OCI-LY1 (cell line): ENCODE measurements around the gene CLSTN2.

Experiments
- H2AFZ ChIP-seq: fragments of 200-600 bp; sonication (generic), shearing (Covaris generic); 2 replicates; pipeline ENCODE4 v1.6.0; 2014; ENCODE audit warnings: antibody characterized with exemption, mild to moderate bottlenecking, low read length
- H3F3A ChIP-seq: fragments of 200-600 bp; sonication (generic), shearing (Covaris generic); 2 replicates; pipeline ENCODE4 v1.6.0; 2014; ENCODE audit warnings: mild to moderate bottlenecking, antibody characterized with exemption, low read length, moderate library complexity; ENCODE audit not compliant: insufficient read depth
- H3K27ac ChIP-seq: fragments of 200-600 bp; sonication (generic); 2 replicates; pipeline ENCODE4 v1.5.1; 2014; ENCODE audit warnings: low read length, mixed run types, mild to moderate bottlenecking, low read depth; ENCODE audit not compliant: poor library complexity, severe bottlenecking
- H3K27me3 ChIP-seq: fragments of 200-600 bp; sonication (generic); 2 replicates; pipeline ENCODE4 v1.6.0; 2014; ENCODE audit warnings: antibody characterized with exemption, mild to moderate bottlenecking, low read length, moderate library complexity; ENCODE audit not compliant: insufficient read depth
- H3K36me3 ChIP-seq: fragments of 200-600 bp; sonication (generic); 2 replicates; pipeline ENCODE4 v1.6.1; 2014; ENCODE audit warnings: mild to moderate bottlenecking, antibody characterized with exemption, low read length, moderate library complexity, mixed read lengths; ENCODE audit not compliant: insufficient read depth
- H3K4me1 ChIP-seq: fragments of 200-600 bp; sonication (generic); 2 replicates; pipeline ENCODE4 v1.5.1; 2014; ENCODE audit warnings: mild to moderate bottlenecking, low read length, moderate library complexity; ENCODE audit not compliant: insufficient read depth, severe bottlenecking
- H3K4me2 ChIP-seq: fragments of 200-600 bp; sonication (generic), shearing (Covaris generic); 2 replicates; pipeline ENCODE4 v1.6.1; 2014; ENCODE audit warnings: low read length
- H3K4me3 ChIP-seq: fragments of 200-600 bp; sonication (generic); 2 replicates; pipeline ENCODE4 v1.5.1; 2014; ENCODE audit warnings: low read length, low read depth, mild to moderate bottlenecking, mixed read lengths; ENCODE audit not compliant: poor library complexity, severe bottlenecking
- H3K79me2 ChIP-seq: fragments of 200-600 bp; shearing (Covaris generic); 2 replicates; pipeline ENCODE4 v1.6.1; 2016; ENCODE audit warnings: mixed run types, low read length, mixed read lengths; ENCODE audit not compliant: insufficient read depth
- H3K9ac ChIP-seq: fragments of 200-600 bp; sonication (generic), shearing (Covaris generic); 2 replicates; pipeline ENCODE4 v1.6.1; 2014; ENCODE audit warnings: mild to moderate bottlenecking, low read length, mixed read lengths
- H3K9me2 ChIP-seq: fragments of 200-600 bp; sonication (generic), shearing (Covaris generic); 2 replicates; pipeline ENCODE4 v1.6.1; 2014; ENCODE audit warnings: low read depth, mild to moderate bottlenecking, low read length, mixed read lengths
- H3K9me3 ChIP-seq: fragments of 200-600 bp; shearing (Covaris generic); 2 replicates; pipeline ENCODE4 v1.6.1; 2014; ENCODE audit warnings: low read length, mixed read lengths
- H4K20me1 ChIP-seq: fragments of 200-600 bp; sonication (generic), shearing (Covaris generic); 2 replicates; pipeline ENCODE4 v1.6.0; 2016; ENCODE audit warnings: mild to moderate bottlenecking, low read length; ENCODE audit not compliant: insufficient read depth
- CTCF ChIP-seq: fragments of 200-600 bp; sonication (generic), shearing (Covaris generic); IDR thresholded peaks from 2 replicates; pipeline ENCODE4 v1.5.1; 2017; ENCODE audit warnings: mild to moderate bottlenecking, antibody characterized with exemption, low read length, moderate library complexity, mixed read lengths
- EZH2 ChIP-seq: fragments of 200-600 bp; sonication (generic), shearing (Covaris generic); IDR thresholded peaks from 2 replicates; pipeline ENCODE4 v1.8.0; 2017; ENCODE audit warnings: borderline replicate concordance, mixed run types, mild to moderate bottlenecking, antibody characterized with exemption, low read length, moderate library complexity, mixed read lengths

CLSTN2 gene

GRCh38 chr3:140285380-140285779 lies 350.4 kb downstream of the CLSTN2 start:
- Histone ChIP-seq H3K36me3 (no peaks in the 10 kb centered on the region), H3K9ac (no peak overlapping the region), H3K4me3 (no peak overlapping the region), H3K27ac (no peak overlapping the region), H3K79me2 (no peaks in the 10 kb centered on the region), H3F3A (no peaks in the 10 kb centered on the region), H2AFZ (no peak overlapping the region), H3K4me1 (no peaks in the 10 kb centered on the region), H3K4me2 (no peak overlapping the region), H4K20me1 (no peaks in the 10 kb centered on the region), H3K9me3 (no peaks in the 10 kb centered on the region), H3K27me3 (0 out of 2 replicates have a peak, but pooled peaks cover 1% of the 10 kb centered on the region), H3K9me2 (no peaks in the 10 kb centered on the region)
- TF ChIP-seq CTCF (no peak), EZH2 (no peak)

- H3K9me2 ChIP-seq, result no peaks in the 10 kb centered on the region
- no peak overlapping the region for H3K27ac ChIP-seq
- no peaks in the 10 kb centered on the region for H3K79me2 ChIP-seq
- H2AFZ ChIP-seq, result no peak overlapping the region
- no peak overlapping the region for H3K9ac ChIP-seq
- H3K4me3 ChIP-seq, result no peak overlapping the region
- no peaks in the 10 kb centered on the region for H3K27me3 ChIP-seq
- H4K20me1 ChIP-seq, result no peaks in the 10 kb centered on the region
- no peak overlapping the region for H3K4me2 ChIP-seq
- H3K9me3 ChIP-seq, result no peaks in the 10 kb centered on the region
- H3F3A ChIP-seq, result no peaks in the 10 kb centered on the region
- TF ChIP-seq EZH2, result no peak
- no peak for TF ChIP-seq CTCF
- no peaks in the 10 kb centered on the region for H3K36me3 ChIP-seq
- H3K4me1 ChIP-seq, result no peaks in the 10 kb centered on the region
Observed at GRCh38 chr3:140288595-140288994, 353.6 kb downstream of the CLSTN2 start.

- no peaks in the 10 kb centered on the region for H3K27me3 ChIP-seq
- no peaks in the 10 kb centered on the region for H3F3A ChIP-seq
- no peaks in the 10 kb centered on the region for H3K4me1 ChIP-seq
- no peaks in the 10 kb centered on the region for H3K9me2 ChIP-seq
- H3K9ac ChIP-seq, result no peak overlapping the region
- TF ChIP-seq CTCF (no peak), EZH2 (no peak)
- H4K20me1 ChIP-seq, result no peaks in the 10 kb centered on the region
- H3K4me3 ChIP-seq, result no peak overlapping the region
- no peaks in the 10 kb centered on the region for H3K36me3 ChIP-seq
- no peaks in the 10 kb centered on the region for H3K9me3 ChIP-seq
- no peak overlapping the region for H3K27ac ChIP-seq
- H3K4me2 ChIP-seq, result no peak overlapping the region
- no peaks in the 10 kb centered on the region for H3K79me2 ChIP-seq
- H2AFZ ChIP-seq, result no peak overlapping the region
Observed at GRCh38 chr3:140290105-140290504, 355.1 kb downstream of the CLSTN2 start.
